Measurements from ENCODE around the gene BUB3. TPM values are rescaled to one million over a fixed set of nuclear protein-coding genes. Genes with fewer than 3 reads are reported as not detected.

Gene BUB3
- polyA plus RNA-seq, 1 donor (not counting 4 experiments of a cell fraction or from before 2014, with no cell fraction given), result 162 TPM

DNA sequence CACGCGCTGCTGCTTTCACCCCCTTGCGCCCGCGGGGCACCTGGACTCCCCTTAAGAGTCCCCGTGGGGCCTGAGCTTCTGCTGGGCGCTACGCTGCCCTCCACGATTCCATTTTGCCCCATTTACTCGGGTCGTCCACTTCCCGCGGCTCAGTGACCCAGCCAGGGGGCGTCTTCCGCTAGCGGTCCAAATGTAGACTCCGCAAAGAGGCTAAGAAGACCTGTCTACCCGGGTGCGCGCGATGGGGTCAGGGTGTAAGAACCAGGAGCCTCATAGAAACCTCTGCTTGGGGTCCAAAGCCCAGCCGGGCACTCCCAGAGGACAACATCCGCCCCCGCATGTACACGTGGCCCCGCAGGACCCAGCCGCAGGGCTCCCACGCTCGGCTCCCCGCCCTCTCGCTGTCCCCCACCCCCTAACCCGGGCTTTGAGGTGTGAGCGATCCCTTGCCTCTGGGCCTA lies 11.5 kb upstream of the BUB3 start:
- H4K20me1 ChIP-seq (ENCODE audit: control insufficient read depth, extremely low read depth, insufficient read depth, low read length), result peaks cover 7% of the 10 kb centered on the region
- H3K79me2 ChIP-seq (ENCODE audit: control insufficient read depth, insufficient read depth, low read length), result no peaks in the 10 kb centered on the region
- no peaks in the 10 kb centered on the region for H3K9me1 ChIP-seq (ENCODE audit: control insufficient read depth, extremely low read depth, insufficient read depth, low read length)
- no peak overlapping the region for H2AFZ ChIP-seq (ENCODE audit: control insufficient read depth, low read length)
- H3K27me3 ChIP-seq (ENCODE audit: control insufficient read depth, extremely low read depth, insufficient read depth, low read length), result peaks cover 99% of the 10 kb centered on the region
- H3K36me3 ChIP-seq (ENCODE audit: control insufficient read depth in 2 of 2, extremely low read depth in 1 of 2, insufficient read depth in 2 of 2, low read length in 2 of 2), result no peaks in the 10 kb centered on the region
- no peak overlapping the region for H3K27ac ChIP-seq (ENCODE audit: control insufficient read depth, insufficient read depth, low read length)
- H3K9ac ChIP-seq (ENCODE audit: control insufficient read depth, extremely low read depth, insufficient read depth, low read length), result no peak overlapping the region
- H3K4me1 ChIP-seq (ENCODE audit: control insufficient read depth, extremely low read depth, insufficient read depth, low read length), result peaks cover 4% of the 10 kb centered on the region
- TF ChIP-seq, protein P1, sequence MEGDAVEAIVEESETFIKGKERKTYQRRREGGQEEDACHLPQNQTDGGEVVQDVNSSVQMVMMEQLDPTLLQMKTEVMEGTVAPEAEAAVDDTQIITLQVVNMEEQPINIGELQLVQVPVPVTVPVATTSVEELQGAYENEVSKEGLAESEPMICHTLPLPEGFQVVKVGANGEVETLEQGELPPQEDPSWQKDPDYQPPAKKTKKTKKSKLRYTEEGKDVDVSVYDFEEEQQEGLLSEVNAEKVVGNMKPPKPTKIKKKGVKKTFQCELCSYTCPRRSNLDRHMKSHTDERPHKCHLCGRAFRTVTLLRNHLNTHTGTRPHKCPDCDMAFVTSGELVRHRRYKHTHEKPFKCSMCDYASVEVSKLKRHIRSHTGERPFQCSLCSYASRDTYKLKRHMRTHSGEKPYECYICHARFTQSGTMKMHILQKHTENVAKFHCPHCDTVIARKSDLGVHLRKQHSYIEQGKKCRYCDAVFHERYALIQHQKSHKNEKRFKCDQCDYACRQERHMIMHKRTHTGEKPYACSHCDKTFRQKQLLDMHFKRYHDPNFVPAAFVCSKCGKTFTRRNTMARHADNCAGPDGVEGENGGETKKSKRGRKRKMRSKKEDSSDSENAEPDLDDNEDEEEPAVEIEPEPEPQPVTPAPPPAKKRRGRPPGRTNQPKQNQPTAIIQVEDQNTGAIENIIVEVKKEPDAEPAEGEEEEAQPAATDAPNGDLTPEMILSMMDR (optimal IDR thresholded peaks at IDR 0.05 in 1 of 3, IDR thresholded peaks at IDR 0.05 in 1 of 3, conservative IDR thresholded peaks at IDR 0.05 in 1 of 3; ENCODE audit: extremely low read depth in 1 of 3, insufficient read depth in 2 of 3, low read length in 3 of 3), result no peak
- TF ChIP-seq EZH2 (IDR thresholded peaks at IDR 0.05; ENCODE audit: low read length), result no peak
- no peak overlapping the region for H3K4me3 ChIP-seq (ENCODE audit: control insufficient read depth in 2 of 3, extremely low read depth in 1 of 3, insufficient read depth in 2 of 3, low read depth in 1 of 3, low read length in 3 of 3)
- DNase-seq (ENCODE audit: low read depth, low spot score) (no peak), FAIRE-seq (no peak)
- H3K9me3 ChIP-seq (ENCODE audit: control insufficient read depth, low read depth, low read length), result no peaks in the 10 kb centered on the region
- dilution Hi-C loops (cut with MboI; ENCODE audit: extremely low pct_ligation_motif_present, low sequenced_read_pairs), result no loop called here
- no peak overlapping the region for H3K4me2 ChIP-seq (ENCODE audit: control insufficient read depth, extremely low read depth, insufficient read depth, low read depth, low read length)

DNA sequence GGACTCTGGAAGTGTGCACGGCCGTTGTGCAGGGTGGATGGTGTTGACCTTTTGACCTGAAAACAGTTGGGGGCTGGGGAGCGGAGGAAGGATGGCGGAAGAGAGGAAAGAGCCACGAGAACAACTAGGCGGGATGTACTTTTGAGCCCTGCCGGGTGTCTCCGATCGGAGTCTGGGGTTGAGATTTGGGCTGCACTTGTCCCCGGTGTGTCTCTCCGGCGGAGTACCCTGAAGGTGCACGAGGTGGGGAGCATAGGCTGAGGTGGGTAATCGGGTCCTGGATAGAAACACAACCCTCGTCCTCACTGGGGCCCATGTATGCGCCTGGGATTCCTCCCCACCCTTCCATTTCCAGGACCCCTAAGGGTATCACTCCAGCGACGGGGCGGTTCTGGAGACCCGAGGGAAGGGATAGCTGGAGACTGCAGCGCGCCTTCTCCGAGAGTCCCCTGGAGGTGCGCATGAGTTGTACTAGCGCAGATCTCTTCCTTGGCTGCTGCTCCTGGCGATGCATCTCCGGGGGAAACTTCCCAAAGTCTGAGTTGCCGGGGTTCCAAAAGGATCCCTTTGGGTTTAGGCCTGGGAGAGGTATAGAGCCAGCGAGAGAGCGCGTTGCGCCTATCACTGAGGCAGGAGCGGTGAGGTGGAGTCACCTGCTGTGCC lies 10.9 kb upstream of the BUB3 start:
- H3K4me1 ChIP-seq (ENCODE audit: control insufficient read depth, extremely low read depth, insufficient read depth, low read length), result peaks cover 4% of the 10 kb centered on the region
- no peak overlapping the region for H3K4me3 ChIP-seq (ENCODE audit: control insufficient read depth in 2 of 3, extremely low read depth in 1 of 3, insufficient read depth in 2 of 3, low read depth in 1 of 3, low read length in 3 of 3)
- no peaks in the 10 kb centered on the region for H3K36me3 ChIP-seq (ENCODE audit: control insufficient read depth in 2 of 2, extremely low read depth in 1 of 2, insufficient read depth in 2 of 2, low read length in 2 of 2)
- dilution Hi-C loops (cut with MboI; ENCODE audit: extremely low pct_ligation_motif_present, low sequenced_read_pairs), result no loop called here
- TF ChIP-seq EZH2 (IDR thresholded peaks at IDR 0.05; ENCODE audit: low read length), result no peak
- TF ChIP-seq, protein P1 (optimal IDR thresholded peaks at IDR 0.05 in 1 of 3, IDR thresholded peaks at IDR 0.05 in 1 of 3, conservative IDR thresholded peaks at IDR 0.05 in 1 of 3; ENCODE audit: extremely low read depth in 1 of 3, insufficient read depth in 2 of 3, low read length in 3 of 3), result no peak
- no peak overlapping the region for H3K27ac ChIP-seq (ENCODE audit: control insufficient read depth, insufficient read depth, low read length)
- FAIRE-seq (no peak), DNase-seq (ENCODE audit: low read depth, low spot score) (no peak)
- H3K4me2 ChIP-seq (ENCODE audit: control insufficient read depth, extremely low read depth, insufficient read depth, low read depth, low read length), result no peak overlapping the region
- H3K9me3 ChIP-seq (ENCODE audit: control insufficient read depth, low read depth, low read length), result no peaks in the 10 kb centered on the region
- peaks cover 7% of the 10 kb centered on the region for H4K20me1 ChIP-seq (ENCODE audit: control insufficient read depth, extremely low read depth, insufficient read depth, low read length)
- no peaks in the 10 kb centered on the region for H3K9me1 ChIP-seq (ENCODE audit: control insufficient read depth, extremely low read depth, insufficient read depth, low read length)
- H2AFZ ChIP-seq (ENCODE audit: control insufficient read depth, low read length), result no peak overlapping the region
- no peaks in the 10 kb centered on the region for H3K79me2 ChIP-seq (ENCODE audit: control insufficient read depth, insufficient read depth, low read length)
- H3K9ac ChIP-seq (ENCODE audit: control insufficient read depth, extremely low read depth, insufficient read depth, low read length), result no peak overlapping the region
- H3K27me3 ChIP-seq (ENCODE audit: control insufficient read depth, extremely low read depth, insufficient read depth, low read length), result peaks cover 99% of the 10 kb centered on the region

Measured in keratinocyte (primary cell).